NCI-H2081 treated with DMSO at 0.1 percent for 48 hours (cell line): ENCODE results near the gene AXDND1.
"Not testable (repeated sequence)": the region's sequence is repeated elsewhere in the genome, so short reads cannot be mapped to it uniquely, and the experiment has no call there.

Experiments used
- DNase-seq: peaks from one replicate; lab custom pipeline; 2025; lab: John Stamatoyannopoulos, UW

AXDND1 gene

DNA sequence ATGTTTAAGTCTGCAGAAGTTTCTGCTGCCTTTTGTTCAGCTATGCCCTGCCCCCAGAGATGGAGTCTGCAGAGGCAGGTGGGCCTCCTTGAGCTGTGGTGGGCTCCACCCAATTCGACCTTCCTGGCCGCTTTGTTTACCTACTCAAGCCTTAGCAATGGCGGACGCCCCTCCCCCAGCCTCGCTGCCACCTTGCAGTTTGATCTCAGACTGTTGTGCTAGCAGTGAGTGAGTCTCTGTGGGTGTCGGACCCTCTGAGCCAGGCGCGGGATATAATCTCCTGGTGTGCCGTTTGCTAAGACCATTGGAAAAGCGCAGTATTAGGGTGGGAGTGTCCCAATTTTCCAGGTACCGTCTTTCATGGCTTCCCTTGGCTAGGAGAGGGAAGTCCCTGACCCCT lies 99.9 kb downstream of the AXDND1 start:
- not testable (repeated sequence) for DNase-seq

DNA sequence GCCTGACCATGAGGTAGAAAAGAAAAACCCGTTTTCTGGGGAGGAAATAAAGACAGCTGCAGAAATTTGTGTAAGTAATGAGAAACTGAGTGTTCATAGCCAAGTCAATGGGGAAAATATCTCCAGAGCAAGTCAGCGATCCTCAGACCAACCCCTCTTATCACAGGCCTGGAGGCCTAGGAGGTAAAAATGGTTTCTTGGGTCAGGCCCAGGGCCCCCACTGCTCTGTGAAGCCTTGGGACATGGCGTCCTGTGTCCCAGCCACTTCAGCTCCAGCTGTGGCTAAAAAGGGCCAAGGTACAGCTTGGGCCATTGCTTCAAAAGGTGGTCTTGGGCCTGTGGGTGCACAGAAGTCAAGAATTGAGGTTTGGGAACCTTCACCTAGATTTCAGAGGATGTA lies 108.9 kb downstream of the AXDND1 start:
- DNase-seq: no peak

DNA sequence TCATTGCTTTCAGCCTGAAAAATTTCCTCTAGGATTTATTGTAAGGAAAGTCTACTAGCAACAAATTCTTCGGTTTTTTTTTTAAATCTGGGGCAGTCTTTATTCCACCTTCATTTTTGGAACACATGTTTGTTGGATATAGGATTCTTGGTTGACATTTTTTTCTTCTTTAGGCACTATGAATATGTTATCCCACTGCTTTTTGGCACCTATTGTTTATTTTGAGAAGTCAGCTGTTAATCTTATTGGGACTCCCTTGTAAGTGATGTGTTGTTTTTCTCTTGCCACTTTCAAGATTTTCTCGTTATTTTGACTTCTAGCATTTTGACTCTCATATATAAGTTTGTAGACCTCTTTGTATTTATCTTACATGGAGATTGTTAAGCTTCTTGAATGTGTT lies 110.7 kb downstream of the AXDND1 start:
- no peak for DNase-seq

DNA sequence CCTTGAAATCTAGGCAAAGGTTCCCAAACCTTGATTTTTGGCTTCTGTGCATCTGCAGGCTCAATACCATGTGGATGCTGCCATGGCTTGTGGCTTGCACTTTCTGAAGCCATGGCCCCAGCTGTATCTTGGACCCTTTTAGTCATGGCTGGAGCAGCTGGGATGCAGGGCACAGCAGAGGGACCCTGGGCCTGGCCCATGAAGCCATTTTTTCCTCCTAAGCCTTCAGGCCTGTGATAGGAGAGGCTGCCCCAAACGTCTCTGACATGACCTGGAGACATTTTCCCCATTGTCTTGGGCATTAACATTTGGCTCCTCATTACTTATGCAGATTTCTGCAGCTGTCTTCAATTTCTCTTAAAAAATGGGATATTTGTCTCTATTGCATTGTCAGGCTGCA lies 112.6 kb downstream of the AXDND1 start:
- DNase-seq: no peak

DNA sequence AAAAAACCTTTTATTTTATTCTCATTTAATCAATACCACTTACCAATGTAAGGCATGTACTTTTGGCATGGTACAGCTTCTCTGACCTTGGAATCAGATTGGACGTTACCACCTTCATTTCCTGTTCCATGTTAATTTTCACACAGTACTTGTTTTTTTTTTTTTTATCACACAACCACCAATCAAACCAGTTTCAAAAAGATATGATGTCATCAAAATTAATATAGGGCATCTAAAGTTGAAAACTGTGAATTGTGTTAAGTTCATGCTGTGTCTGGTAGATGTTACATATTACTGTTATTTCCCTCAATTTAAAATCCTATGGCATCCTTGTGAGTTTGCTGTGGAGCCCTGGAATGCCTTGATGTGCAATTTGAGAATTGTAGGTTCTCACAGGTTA lies 124.8 kb downstream of the AXDND1 start:
- DNase-seq: no peak

DNA sequence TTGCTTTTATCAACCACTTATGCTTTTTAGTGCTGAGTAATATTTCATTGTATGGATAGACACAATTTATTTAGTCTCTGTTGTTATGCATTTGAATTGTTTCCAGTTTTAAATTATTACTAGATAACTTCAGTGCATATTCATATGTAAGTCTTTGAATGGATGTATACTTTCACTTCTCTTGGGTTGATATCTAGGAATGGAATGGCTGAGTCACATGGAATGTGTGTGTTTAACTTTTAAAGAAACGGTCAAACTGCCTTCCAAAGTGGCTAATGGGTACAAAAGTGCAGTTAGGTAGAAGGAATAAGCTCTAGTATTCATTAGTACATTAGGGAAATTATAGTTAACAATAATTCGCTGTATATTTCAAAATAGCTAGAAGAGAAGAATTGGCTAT lies 127.6 kb downstream of the AXDND1 start:
- DNase-seq: no peak

DNA sequence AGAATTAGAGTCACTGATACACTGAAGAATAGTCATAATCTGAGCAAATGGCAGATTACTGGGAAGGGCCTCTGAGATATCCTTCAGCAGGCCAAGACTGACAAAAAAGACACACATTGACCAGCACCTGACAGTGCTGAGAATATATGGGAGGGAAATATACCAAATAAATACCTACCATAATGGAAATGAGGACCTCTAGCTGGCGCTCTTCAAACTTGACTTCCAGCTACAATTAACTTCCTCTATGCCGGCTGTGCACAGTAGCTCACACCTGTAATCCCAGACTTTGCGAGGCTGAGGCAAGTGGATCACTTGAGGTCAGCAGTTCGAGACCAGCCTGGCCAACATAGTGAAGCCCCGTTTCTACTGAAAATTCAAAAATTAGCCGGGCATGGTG lies 140.4 kb downstream of the AXDND1 start:
- DNase-seq: no peak

DNA sequence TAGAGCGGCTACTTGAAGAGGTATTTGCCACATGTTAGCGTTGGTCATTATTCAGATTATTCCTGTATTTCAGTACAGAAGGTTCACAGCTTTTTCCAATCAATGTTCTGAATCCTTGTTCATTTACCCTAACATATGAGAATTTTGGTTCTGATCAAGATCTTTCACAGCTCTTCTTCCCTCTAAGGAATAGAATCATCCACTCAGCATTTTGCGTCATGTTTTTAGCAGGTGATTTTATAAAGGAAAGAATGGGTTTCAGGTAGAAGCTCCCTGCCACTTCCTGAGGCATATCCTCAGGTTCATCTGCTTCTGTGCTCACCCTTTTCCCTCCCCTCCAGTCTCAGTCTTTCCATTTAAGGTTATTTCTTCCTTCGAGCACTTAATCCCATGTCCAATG lies 143.6 kb downstream of the AXDND1 start:
- no peak for DNase-seq

DNA sequence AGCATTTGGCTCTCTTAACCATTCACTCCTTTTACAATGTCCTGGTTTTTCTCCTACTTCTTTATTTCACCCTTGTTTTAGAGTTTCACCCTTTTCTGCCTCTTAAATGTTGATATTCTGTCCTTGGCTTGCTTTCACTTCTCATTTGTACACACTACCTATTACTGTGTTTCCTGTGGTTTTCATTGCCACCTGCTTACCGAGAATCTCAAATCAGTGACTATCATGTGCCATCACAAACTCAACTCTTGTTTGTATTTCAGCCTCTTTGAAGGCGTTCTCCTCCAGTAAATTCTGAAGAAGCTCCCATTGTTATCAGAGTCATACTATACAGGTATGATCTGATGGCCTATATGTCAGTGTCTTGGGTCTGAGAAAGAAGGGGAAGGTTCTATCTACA lies 144.3 kb downstream of the AXDND1 start:
- no peak for DNase-seq

DNA sequence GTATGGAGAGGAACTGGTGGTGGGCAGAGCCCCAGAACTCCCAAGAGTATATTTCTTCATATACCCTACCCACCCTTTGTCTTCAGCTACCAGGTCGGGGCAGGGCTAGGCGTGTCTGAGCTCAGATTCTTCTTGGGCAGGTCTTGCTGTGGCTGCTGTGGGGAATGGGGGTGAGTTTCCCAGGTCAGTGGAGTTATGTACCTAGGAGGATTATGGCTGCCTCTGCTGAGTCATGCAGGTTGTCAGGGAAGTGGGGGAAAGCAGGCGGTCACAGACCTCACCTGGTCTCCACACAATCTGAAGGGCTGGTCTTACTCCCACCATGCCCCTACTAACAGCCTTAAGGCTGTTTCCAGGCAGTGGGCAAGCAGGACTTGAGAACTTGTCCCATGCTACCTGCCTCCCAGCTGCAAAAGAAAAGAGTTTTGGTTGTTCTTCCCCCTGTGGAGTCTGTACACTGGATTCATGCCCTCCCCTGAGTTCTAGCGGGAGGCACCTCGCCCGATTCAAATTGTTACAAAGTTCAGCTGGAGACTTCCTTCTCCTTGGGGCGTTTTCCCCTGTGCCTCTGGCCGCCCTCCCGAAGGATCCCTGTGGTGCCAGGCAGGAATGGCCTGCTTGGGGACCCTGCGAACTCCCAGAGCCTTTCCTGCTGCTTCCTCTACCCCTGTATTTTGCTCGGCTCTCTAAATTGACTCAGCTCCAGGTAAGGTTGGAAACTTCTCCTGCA lies 151.4 kb downstream of the AXDND1 start:
- no peak for DNase-seq

DNA sequence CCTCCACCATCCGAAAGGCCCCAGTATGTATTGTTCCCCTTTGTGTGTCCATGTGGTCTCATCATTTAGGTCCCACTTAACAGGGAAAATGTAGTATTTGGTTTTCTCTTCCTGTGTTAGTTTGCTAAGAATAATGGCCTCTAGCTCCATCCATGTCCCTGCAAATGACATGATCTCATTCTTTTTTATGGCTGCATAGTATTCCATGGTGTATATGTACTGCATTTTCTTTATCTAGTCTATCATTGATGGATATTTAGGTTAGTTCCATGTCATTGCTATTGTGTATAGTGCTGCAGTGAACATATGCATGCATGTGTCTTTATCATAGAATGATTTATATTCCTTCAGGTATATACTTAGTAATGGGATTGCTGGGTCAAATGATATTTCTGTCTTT lies 152.8 kb downstream of the AXDND1 start:
- DNase-seq: not testable (repeated sequence)

DNA sequence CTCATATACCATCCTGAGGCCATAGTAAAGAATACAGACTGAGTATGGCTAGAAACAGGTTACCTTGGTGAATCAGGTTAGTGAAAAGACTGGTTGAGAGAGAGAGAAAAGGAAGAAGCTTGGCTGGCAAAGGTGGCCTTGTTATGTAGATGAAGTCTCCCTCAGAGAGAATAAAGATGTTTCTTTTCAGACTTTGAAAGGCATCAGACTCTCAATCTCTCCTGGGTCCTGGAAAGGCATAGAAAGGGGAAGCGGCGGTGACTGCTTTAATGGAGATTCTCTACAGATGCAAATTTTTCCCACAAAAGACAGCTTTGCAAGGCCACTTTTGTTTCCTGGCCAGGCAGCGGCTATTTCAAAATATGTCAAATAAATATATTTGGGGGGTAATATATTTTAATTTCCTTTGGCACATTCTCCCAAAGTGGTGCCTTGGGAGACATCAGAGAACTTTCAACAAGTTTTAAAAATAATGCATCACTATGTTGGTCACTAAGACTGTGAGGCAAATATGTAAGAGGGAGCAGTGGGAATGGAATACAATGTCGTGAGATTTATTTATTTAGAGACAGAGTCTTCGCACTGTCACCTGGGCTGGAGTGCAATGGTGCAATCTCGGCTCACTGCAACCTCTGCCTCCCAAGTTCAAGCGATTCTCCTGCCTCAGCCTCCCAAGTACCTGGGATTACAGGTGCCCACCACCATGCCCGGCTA lies 163.9 kb downstream of the AXDND1 start:
- no peak for DNase-seq

DNA sequence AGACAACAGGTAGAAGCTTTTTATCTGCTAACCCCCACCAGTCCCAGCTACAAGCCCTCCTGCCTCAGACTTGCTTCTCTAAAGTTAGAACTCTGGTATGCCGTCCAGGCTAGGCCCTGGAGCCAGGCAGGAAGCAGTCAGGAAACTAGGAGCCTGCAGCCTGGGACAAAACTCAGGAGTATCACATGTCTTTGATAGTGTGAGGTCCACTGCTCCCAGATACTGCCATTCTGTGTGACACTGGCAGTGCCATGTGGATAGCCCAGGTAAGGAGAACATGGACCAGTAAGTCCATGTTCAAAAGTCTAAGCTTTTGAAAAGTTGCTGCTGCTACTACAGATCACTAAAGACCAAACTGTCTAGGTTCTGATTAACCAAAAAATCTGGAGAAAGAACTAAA lies 164.6 kb downstream of the AXDND1 start:
- DNase-seq: no peak

DNA sequence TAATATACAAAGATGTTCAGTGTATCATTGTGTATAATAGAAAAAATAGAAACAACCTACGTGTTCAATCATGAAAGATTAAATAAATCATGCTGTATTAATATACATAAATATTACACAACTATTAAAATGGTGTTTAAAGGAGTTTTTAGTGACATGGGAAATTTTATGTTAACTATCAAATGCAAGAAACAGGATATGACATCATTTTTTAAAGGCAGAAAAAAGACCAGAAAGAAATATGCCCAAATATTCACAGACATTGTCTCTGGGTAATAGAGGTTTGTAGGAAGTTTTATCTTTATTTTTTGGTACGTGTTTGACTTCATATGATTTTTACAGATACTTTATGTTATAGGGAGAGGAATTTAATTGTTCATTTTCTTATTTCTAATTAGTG lies 176.0 kb downstream of the AXDND1 start:
- DNase-seq: no peak

DNA sequence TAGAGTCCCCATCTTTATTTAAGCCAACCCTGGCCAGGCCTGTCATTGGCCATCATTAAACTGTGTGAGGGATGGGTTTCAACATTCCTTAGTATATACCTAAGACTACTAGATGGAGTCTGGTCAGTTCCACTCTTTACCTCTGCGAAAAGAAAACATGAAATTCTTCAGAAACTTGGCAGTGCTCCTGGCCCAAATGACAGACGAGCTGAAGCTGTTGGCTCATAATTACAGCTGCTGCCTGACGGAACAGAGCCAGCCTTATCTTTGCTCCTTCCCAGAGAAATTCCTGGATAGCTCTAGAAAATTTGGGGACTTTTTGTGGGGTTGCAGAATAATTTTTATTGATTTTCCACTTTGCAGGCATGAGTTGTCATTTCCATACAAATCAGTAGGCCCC lies 179.6 kb downstream of the AXDND1 start:
- DNase-seq: no peak

DNA sequence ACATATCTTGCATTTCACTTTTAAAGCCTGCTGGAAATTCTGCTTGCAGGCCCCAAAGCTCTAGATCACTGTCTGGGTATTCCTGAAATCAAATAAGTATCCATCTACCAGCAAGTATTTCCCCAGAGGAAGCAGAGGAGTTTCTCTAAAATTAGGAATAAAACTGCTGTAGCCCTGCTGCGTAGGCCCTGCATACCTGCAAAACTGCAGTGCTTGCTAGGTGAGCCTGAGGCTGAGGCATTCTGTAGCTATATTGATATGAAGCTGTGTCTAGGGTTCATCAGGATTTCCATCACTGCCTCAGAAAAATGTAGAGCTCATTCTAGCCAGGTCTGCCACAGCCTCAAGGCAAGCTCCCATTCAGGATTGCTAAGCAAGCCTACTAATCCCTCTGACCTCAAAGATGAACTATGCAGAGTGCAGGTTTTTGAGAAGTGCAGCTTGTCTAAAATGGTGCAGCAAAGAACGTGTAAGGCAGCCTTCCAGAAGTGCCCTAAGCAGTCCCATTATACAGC lies 181.3 kb downstream of the AXDND1 start:
- no peak for DNase-seq

DNA sequence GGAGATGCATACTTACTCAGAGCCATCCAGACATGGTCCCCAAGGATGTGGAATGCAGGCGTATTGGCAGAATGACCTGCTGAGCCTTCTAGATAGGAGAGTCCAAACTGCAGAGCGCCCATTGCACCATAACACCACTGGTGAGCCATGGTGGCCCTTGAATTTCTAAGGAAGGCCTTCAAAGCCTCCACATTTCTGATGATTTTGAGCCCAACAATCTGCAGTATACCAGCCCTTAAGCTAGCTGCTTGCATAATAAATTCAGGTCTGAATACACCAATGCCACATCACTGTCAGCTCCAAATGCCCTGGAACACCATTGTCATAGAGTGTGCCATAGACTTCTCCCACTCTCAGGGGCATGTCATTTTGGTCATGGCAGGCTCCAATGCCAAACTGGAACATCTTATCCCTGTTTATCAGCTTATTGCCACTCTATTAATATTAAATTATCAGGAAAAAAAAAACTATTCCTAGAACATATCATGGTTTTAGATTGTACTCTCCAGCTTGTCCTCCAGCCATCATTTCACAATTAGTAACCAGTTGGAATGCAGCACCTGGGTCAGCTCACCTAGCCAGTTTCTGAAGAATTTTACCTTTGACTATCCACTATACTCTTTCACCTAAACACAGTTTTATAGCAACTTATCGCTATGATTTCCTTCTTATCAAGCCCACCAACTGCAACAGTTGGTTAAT lies 183.0 kb downstream of the AXDND1 start:
- DNase-seq: no peak

DNA sequence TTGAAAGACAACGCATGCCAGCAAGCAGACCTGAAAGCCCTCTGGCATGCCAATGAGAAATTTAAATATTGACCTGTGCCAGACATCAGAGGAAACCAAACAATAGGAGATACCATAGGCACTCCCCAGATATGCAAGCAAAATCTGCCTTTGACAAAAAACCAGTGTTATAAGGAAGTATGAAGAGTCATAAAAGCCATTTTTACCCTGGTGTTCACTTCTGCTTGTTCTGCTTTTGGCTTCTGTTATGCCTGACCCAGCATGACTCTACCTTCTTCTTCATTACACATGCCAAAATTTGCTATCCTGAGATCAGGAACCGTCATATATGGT lies 183.6 kb downstream of the AXDND1 start:
- DNase-seq: no peak

DNA sequence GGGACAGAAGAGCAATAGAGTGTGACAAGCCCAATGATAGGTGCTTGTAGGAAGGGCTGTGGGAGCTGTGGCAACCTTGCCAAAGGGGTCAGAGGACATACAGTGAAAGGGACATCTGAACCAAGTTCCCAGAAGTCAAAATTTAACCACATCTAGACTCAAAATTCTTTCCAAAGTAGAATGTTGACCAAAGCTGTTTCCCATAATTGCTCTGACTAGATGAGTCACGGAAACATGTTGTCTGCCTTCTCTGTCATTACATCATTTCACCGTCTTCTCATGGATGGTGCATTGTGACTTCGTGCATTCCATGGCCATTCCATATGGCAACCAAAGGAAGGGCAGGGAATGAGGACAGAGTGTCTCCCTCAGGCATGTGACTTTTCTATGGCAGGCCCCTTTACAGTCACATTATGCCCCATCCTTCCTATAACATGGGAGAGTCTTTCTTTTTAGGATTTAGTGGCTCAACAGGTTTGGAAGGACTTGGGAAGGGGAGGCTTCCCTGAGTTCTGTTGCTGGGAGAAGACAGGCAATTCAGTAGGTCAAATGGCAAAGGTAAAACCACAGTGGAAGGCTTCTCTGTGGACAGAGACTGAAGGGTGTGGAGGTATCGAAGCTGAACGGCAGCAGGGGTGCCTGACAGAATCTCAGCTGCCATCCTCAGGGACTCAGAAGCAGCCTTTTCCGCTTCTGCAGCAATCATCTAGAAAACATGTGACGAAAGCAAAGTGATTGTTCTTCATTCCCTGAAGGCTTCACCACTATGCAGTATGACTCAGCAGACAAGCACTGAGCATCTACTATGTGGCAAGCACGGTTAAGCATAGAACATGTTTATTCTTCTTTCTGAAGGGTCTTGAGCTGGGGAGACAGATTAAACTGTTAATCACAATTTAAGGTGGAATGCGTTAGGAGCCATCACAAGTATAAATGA lies 185.2 kb downstream of the AXDND1 start:
- DNase-seq: no peak

DNA sequence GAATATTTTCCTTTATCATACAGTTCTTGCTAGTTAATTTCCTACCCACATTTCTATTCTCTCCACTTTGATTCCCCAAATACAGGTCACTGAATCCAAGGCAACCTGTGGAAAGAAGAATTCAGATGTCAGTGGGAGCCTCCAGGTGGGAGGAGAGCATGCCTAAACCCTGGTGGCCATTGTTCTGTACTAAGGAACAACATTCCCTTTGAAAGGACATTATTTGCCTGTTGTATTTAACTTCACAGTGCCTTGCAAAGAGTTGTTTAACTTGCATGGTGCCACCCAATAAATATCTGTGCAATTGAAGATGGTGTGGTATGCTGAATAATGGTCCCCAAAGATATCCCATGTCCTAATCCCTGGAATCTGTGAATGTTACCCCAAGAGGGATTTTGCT lies 188.7 kb downstream of the AXDND1 start:
- no peak for DNase-seq

DNA sequence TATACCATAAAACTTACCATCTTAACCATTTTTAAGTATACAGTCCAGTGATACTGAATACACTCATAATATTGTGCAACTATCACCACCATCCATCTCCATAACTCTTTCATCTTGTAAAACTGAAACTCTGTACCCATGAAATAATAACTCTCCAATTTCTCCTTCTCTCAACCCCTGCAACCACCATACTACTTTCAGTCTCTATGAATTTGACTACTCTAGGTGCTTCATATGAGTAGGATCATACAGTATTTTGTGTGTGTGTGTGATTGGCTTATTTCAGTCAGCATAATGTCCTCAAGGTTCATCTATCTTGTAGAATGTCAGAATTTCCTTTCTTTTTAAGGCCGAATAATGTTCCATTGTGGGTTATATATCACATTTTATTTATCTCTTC lies 192.3 kb downstream of the AXDND1 start:
- DNase-seq: no peak
